Adrenal gland (tissue), 12 donors: ENCODE measurements around the gene CRYBA4. TPM values are rescaled to one million over a fixed set of nuclear protein-coding genes. Genes with fewer than 3 reads are reported as not detected.

Source experiments
- DNase-seq, 7 donors: peaks; one replicate each; pipeline ENCODE4 v3.0.0-alpha.2; 2019 to 2020
- H3K27ac ChIP-seq, 5 donors: fragments of 200-600 bp; sonication (generic) in 4 of 5; 1 replicate in 3 of 5; 2 replicates in 2 of 5; pipeline versions ENCODE4 v1.5.1 to v1.8.0; 2016 to 2020; ENCODE audit warnings: mild to moderate bottlenecking in 1 of 5
- H3K27me3 ChIP-seq: fragments of 200-600 bp; 2 replicates; pipeline ENCODE4 v1.8.0; 2021
- H3K36me3 ChIP-seq, 2 donors: fragments of 200-600 bp; replicated peaks in 1 of 2; 1 replicate in 1 of 2; 2 replicates in 1 of 2; pipeline versions ENCODE4 v1.5.1 to v1.8.0; 2018 to 2022
- H3K4me1 ChIP-seq, 2 donors: fragments of 200-600 bp; replicated peaks in 1 of 2; 1 replicate in 1 of 2; 2 replicates in 1 of 2; pipeline versions ENCODE4 v1.5.1 to v1.8.0; 2018 to 2021
- H3K4me3 ChIP-seq, 4 donors: fragments of 200-600 bp; sonication (generic) in 3 of 4; one replicate each; pipeline ENCODE4 v1.5.1; 2016 to 2018
- H3K9me3 ChIP-seq, 3 donors: fragments of 200-600 bp; sonication (generic) in 1 of 3; replicated peaks in 1 of 3; 1 replicate in 2 of 3; 2 replicates in 1 of 3; pipeline versions ENCODE4 v1.5.1 to v1.8.0; 2016 to 2021
- CTCF ChIP-seq, 6 experiments: fragments of 450-650 bp in 4 of 6; fragments of 200-600 bp in 2 of 6; sonication (generic) in 1 of 6; IDR thresholded peaks; 1 replicate in 5 of 6; 2 replicates in 1 of 6; pipeline versions ENCODE4 v1.5.1 to v1.8.0; 2016 to 2021; ENCODE audit warnings: antibody characterized with exemption in 6 of 6, mild to moderate bottlenecking in 2 of 6, moderate library complexity in 1 of 6
- POLR2A ChIP-seq, 2 donors: fragments of 450-650 bp; IDR thresholded peaks; one replicate each; pipeline ENCODE4 v1.6.1; 2017; ENCODE audit warnings: antibody characterized with exemption in 2 of 2, mild to moderate bottlenecking in 2 of 2, moderate library complexity in 1 of 2
- WGBS, 4 donors: extraction: QIAGEN DNeasy Blood & Tissue Kit in 2 of 4; methylation state at CpG; one replicate each; pipeline versions ENCODE4 v1.1.5 to v1.1.7; 2013 to 2017; 5-methylcytosine and 5-hydroxymethylcytosine counted together
- intact Hi-C, 2 donors: fragments of 100-400 bp; cut with DNase I; formaldehyde crosslinking; loops; one replicate each; pipeline versions ENCODE4 v1.14.1 to v1.15.0; 2022 to 2023
- polyA plus RNA-seq, 3 donors: library from polyadenylated mRNA; stranded (reverse); fragments of 200-250 nt in 2 of 3; fragments of 350-450 nt in 1 of 3; fragmentation: Illumina TruSeq in 1 of 3; extraction: RNeasy Lipid Tissue Mini Kit (QIAGEN cat#74804) in 1 of 3; gene quantifications; one replicate each; pipeline ENCODE4 v1.2.3, GENCODE V29; 2013 to 2014
- total RNA-seq, 9 donors: library from RNA; depleted of rRNA in 4 of 9; stranded (reverse); fragments of >200 nt in 4 of 9; fragments of 120-200 nt in 1 of 9; fragmentation: NEBNext Ultra II Directional in 1 of 9; extraction: Animal tissue kit (Norgen Biotek cat#: 25700) in 1 of 9; gene quantifications; one replicate each; pipeline versions ENCODE4 v1.1.0 to v1.2.4, GENCODE V29; 2013 to 2023
- donor health status: healthy with polysubstance abuse.
- donor health status: Bipolar disorder and iron deficiency.
- donor health status: DM: yes; HTN: yes; CAD: no.
- donor health status: DM: no; HTN: no; CAD: no.
- donor health status: DM: no; HTN: no; CAD: no.
- donor health status: DM: yes; HTN: yes; CAD: no.

Gene CRYBA4
- total and polyA plus RNA-seq, 12 donors = not detected

- Histone ChIP-seq H3K4me1 (peaks cover 14 to 15% of the 10 kb centered on the region in 2 donors), H3K27me3 (no peaks in the 10 kb centered on the region), H3K27ac (no peak overlapping the region), H3K9me3 (no peaks in the 10 kb centered on the region), H3K36me3 (peaks cover 0 to 9% of the 10 kb centered on the region in 2 donors), H3K4me3 (no peak overlapping the region)
- TF ChIP-seq CTCF (IDR thresholded peaks at IDR 0.05) (no peak), POLR2A (IDR thresholded peaks at IDR 0.05) (no peak)
- intact Hi-C loops = no loop called here
- WGBS, 4 donors = 95 to 99% (median 97%) methylated on average over 8 of the region's 8 CpGs
- DNase-seq = no peak
Observed at GRCh38 chr22:26581633-26582168, 40.1 kb upstream of the CRYBA4 start.

GRCh38 chr22:26584010-26584409 is 37.8 kb upstream of the CRYBA4 start:
- peak overlapping the region in 1 of 5 donors; percentile 15 for H3K27ac ChIP-seq
- no peaks in the 10 kb centered on the region for H3K27me3 ChIP-seq
- no peak for DNase-seq
- intact Hi-C loops = no loop called here
- peaks cover 0 to 9% of the 10 kb centered on the region in 2 donors for H3K36me3 ChIP-seq
- no peak for TF ChIP-seq POLR2A (IDR thresholded peaks at IDR 0.05)
- no peak for TF ChIP-seq CTCF (IDR thresholded peaks at IDR 0.05)
- H3K4me1 ChIP-seq = peaks cover 14 to 26% of the 10 kb centered on the region in 2 donors
- 70 to 81% (median 74%) methylated on average over 4 of the region's 4 CpGs for WGBS, 4 donors
- H3K4me3 ChIP-seq = no peak overlapping the region
- no peaks in the 10 kb centered on the region for H3K9me3 ChIP-seq

DNA sequence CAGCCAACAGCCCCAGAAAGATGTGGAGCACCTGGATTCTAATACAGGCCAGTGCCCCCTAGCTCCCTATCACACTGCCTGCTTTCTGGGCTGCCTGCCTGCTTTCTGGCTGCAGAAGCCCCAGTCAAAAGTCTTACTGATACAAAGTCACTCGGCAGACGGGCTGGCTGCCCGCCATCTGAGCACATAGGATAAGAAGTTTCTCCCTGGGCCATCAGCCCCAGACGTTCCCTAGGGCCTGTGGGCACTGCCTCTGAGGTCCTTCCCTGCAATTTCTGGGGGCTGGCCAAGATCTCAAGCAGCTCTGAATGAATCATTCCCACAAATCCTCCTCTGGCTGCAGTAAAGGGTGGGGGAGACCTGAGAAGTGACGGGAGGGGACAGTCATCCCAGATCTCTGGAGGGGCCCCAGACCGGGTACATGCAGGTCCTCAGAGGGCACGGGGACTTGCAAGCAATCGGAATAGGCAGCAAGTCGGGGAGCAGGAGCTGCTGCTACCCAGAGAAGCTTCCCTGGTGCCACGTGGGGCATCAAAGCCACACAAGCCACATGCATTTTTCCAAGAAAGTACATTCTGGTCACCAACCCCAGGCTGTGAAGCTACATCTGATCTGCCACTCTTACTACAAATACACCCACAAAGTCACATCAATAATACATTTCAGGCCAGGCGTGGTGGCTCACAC is 36.5 kb upstream of the CRYBA4 start:
- H3K27ac ChIP-seq = peak overlapping the region in 3 of 5 donors; percentile 39 to 61 (median 50)
- TF ChIP-seq CTCF (IDR thresholded peaks at IDR 0.05) = peak in 1 of 6 experiments; percentile 12
- peak in 1 of 2 donors; percentile 37 for TF ChIP-seq POLR2A (IDR thresholded peaks at IDR 0.05)
- no peaks in the 10 kb centered on the region for H3K9me3 ChIP-seq
- DNase-seq = peak; percentile 72 to 94 (median 89)
- H3K4me1 ChIP-seq = peaks cover 14 to 26% of the 10 kb centered on the region in 2 donors
- 25 to 54% (median 34%) methylated on average over 2 to 11 of the region's 11 CpGs for WGBS, 4 donors
- intact Hi-C loops = loop anchor here in 1 of 2 donors (5.0 kb wide), 1 partner anchor 93 kb away; no protein-coding TSS in a partner anchor
- peaks cover 0 to 9% of the 10 kb centered on the region in 2 donors for H3K36me3 ChIP-seq
- no peak overlapping the region for H3K4me3 ChIP-seq
- no peaks in the 10 kb centered on the region for H3K27me3 ChIP-seq

DNA sequence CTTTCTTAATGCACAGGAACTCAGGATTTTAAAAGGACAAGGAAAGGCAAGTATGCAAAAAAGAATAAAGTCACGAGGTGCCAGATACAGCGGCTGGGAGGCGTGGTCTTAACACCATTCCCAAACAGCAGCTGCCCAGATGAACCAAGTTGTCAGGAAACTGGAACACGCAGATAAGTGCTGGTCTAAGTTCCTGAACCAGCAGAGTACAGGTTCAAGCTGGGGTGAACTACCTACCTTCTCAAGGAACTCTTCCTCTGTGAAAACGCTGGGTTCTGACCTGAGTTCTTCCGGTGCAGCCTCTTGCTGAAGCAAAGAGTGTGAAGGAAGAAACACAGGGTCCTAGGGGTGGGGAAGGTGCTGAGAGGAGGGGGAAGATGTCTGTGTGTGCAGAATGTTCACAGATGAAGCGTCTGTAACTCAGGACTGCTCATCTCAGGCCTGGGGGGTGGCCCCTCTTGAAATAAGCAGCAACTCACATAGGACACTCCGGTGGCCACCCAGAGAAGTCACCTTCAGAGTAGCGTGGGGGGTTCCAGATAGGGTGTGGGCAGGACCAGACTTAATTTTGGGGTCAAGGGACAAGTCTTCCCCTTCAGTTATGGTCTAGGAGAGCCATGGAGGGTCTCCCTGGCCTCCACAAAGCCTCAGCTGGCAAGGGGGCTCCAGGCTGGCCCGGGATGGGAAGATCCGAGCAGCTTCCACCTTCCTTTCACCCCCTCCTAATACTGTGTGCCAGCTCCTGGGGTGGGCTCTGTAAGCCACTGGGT is 35.0 kb upstream of the CRYBA4 start:
- intact Hi-C loops = loop anchor here in 1 of 2 donors (5.0 kb wide), 1 partner anchor 94 kb away; no protein-coding TSS in a partner anchor

More for the DNA sequence above, 35.0 kb upstream of the CRYBA4 start:
- Histone ChIP-seq H3K27ac (peak overlapping the region in 2 of 5 donors; percentile 34 to 61), H3K4me1 (peaks cover 18 to 32% of the 10 kb centered on the region in 2 donors), H3K36me3 (peaks cover 0 to 5% of the 10 kb centered on the region in 2 donors), H3K4me3 (no peak overlapping the region), H3K27me3 (no peaks in the 10 kb centered on the region), H3K9me3 (no peaks in the 10 kb centered on the region)
- no peak for TF ChIP-seq POLR2A (IDR thresholded peaks at IDR 0.05)
- TF ChIP-seq CTCF (IDR thresholded peaks at IDR 0.05) = no peak
- DNase-seq = peak in 3 of 7 donors; percentile 26 to 63 (median 38)
- 56 to 73% (median 69%) methylated on average over 10 to 11 of the region's 11 CpGs for WGBS, 4 donors
